ENCODE measurements around the gene BAX. TPM values are rescaled to one million over a fixed set of nuclear protein-coding genes. Genes with fewer than 3 reads are reported as not detected.

Gene BAX
- total and polyA plus RNA-seq, 3 experiments from 2014 or later: 79.5 to 331 (median 315) TPM

DNA sequence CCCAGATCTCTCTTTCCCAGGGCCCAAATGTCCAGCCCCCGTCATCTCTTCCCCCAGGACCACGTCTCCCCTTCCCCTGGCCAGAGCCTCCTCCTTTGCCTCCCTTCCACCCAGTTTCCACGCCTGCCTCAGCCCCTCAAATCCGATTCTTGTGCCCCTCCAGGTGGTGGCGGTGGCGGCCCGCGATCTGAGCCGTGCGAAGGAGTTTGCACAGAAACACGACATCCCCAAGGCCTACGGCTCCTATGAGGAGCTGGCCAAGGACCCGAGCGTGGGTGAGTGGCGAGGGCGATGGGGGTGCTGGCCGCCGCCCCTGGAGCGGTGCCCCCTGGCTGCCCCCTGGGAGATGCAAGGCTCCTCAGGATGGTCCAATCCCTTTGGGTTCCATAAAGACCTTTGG, 19.8 kb upstream of the BAX start:
- no peaks in the 10 kb centered on the region for H3K27me3 ChIP-seq (ENCODE audit: insufficient read depth, low read length, poor library complexity, severe bottlenecking)
- CTCF ChIA-PET: no interaction called here
- no peak for DNase-seq

DNA sequence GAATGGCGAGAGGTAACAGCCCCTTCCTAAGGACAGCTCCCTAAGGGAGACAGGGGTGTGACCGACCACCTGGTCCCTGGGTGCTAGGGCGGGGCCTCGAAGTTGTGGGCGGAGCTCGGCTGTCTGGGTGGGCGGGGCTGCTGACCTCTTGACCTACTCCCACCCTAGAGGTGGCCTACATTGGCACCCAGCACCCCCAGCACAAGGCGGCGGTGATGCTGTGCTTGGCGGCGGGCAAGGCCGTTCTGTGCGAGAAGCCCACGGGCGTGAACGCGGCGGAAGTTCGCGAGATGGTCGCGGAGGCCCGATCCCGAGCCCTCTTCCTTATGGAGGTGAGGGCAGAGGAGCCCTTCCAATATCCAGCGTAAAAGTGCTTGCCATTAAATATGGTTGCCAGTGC, 18.8 kb upstream of the BAX start:
- H3K4me3 ChIP-seq (ENCODE audit: low read length): no peak overlapping the region
- H3K27me3 ChIP-seq (ENCODE audit: insufficient read depth, low read length, poor library complexity, severe bottlenecking): no peaks in the 10 kb centered on the region
- no peaks in the 10 kb centered on the region for H3K27me3 Mint-ChIP-seq
- no peaks in the 10 kb centered on the region for H3K9me3 Mint-ChIP-seq
- H3K4me3 Mint-ChIP-seq: no peak overlapping the region
- no peak for DNase-seq
- ChIA-PET CTCF (no interaction called here), POLR2A (interaction anchor here (0.6 kb wide), 1 partner anchor 141 kb away, joined by 3 read pairs; no protein-coding TSS in a partner anchor)
- no peak overlapping the region for H3K27ac Mint-ChIP-seq
- peaks cover 9 to 19% (median 12%) of the 10 kb centered on the region in 3 donors for H3K4me1 Mint-ChIP-seq
- peaks cover 12% of the 10 kb centered on the region for H3K4me1 ChIP-seq (ENCODE audit: insufficient read depth, low read length)
- H3K27ac ChIP-seq (ENCODE audit: low read depth, low read length): no peak overlapping the region
- no peaks in the 10 kb centered on the region for H3K36me3 ChIP-seq (ENCODE audit: insufficient read depth, low read length)
- peaks cover 0 to under 1% (median 0%) of the 10 kb centered on the region in 3 donors for H3K36me3 Mint-ChIP-seq
- no peaks in the 10 kb centered on the region for H3K9me3 ChIP-seq (ENCODE audit: low read length)

More for the DNA sequence above, 19.8 kb upstream of the BAX start:
- peaks cover 9 to 19% (median 12%) of the 10 kb centered on the region in 3 donors for H3K4me1 Mint-ChIP-seq
- Histone ChIP-seq H3K4me3 (ENCODE audit: low read length) (no peak overlapping the region), H3K9me3 (ENCODE audit: low read length) (no peaks in the 10 kb centered on the region), H3K27ac (ENCODE audit: low read depth, low read length) (no peak overlapping the region), H3K4me1 (ENCODE audit: insufficient read depth, low read length) (peaks cover 12% of the 10 kb centered on the region), H3K36me3 (ENCODE audit: insufficient read depth, low read length) (no peaks in the 10 kb centered on the region)
- POLR2A ChIA-PET: no interaction called here
- H3K27ac Mint-ChIP-seq: peak overlapping the region in 1 of 8 donors; percentile 38
- H3K27me3 Mint-ChIP-seq: no peaks in the 10 kb centered on the region
- peak overlapping the region in 1 of 7 donors; percentile 23 for H3K4me3 Mint-ChIP-seq
- H3K36me3 Mint-ChIP-seq: no peaks in the 10 kb centered on the region
- no peaks in the 10 kb centered on the region for H3K9me3 Mint-ChIP-seq

DNA sequence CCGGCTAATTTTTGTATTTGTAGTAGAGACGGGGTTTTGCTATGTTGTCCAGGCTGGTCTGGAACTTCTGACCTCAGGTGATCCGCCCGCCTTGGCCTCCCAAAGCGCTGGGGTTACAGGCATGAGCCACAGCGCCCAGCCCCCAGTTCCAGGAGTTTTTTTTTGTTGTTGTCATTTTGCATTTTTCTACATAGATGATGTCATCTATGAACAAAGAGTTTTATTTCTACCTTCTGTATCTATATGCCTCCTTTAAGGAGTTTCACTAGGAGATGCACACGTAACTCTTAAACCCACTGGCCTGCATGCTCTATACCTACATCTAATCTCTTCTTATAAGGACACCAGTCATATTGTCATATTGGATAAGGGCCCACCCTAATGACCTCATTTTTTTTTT, 16.4 kb upstream of the BAX start:
- ChIA-PET CTCF (no interaction called here), POLR2A (no interaction called here)
- Histone ChIP-seq H3K4me3 (ENCODE audit: low read length) (no peak overlapping the region), H3K27ac (ENCODE audit: low read depth, low read length) (no peak overlapping the region), H3K36me3 (ENCODE audit: insufficient read depth, low read length) (no peaks in the 10 kb centered on the region), H3K27me3 (ENCODE audit: insufficient read depth, low read length, poor library complexity, severe bottlenecking) (no peaks in the 10 kb centered on the region), H3K9me3 (ENCODE audit: low read length) (no peaks in the 10 kb centered on the region), H3K4me1 (ENCODE audit: insufficient read depth, low read length) (peaks cover 6% of the 10 kb centered on the region)
- Mint-ChIP-seq H3K27ac (no peak overlapping the region), H3K9me3 (no peaks in the 10 kb centered on the region), H3K4me1 (peaks cover 7 to 13% (median 8%) of the 10 kb centered on the region in 3 donors), H3K36me3 (peaks cover 1 to 6% (median 1%) of the 10 kb centered on the region in 3 donors), H3K4me3 (no peak overlapping the region), H3K27me3 (no peaks in the 10 kb centered on the region)
- DNase-seq: no peak

DNA sequence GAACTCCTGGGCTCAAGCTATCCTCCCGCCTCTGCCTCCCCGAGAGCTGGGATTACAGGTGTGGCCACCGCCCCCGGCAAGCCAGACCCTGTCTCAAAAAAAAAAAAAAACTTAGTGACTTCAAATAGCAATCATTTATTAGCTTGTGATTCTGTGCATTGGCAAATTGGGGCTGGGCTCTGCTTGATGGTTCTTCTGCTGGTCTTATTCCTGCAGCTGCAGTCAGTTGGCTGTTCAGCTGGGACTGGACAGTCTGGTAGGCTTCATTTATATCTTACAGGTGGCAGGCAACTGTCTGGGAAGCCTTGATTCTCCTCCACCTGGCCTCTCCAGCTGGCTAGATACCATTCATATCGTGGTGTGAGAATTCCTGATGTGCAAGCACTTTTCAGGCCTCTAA, 13.8 kb upstream of the BAX start:
- peaks cover 1 to 6% (median 1%) of the 10 kb centered on the region in 3 donors for H3K36me3 Mint-ChIP-seq

DNA sequence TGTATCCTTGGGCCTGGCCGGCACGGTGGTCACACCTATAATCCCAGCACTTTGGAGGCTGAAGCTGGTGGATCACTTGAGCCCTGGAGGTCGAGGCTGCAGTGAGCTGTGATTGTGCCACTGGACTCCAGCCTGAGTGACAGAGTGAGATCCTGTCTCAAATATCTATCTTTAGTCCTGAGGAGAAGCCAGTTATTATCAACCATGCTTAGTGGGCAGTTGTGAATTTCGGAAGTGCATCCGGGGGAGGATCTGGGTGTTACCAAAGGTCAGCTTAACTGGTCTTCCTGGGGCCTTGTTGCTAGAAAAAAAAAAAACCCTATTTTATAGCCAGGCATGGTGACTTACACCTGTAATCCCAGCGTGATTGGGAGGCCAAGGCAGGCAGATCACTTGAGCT, 11.6 kb upstream of the BAX start:
- Histone ChIP-seq H3K27me3 (ENCODE audit: insufficient read depth, low read length, poor library complexity, severe bottlenecking) (no peaks in the 10 kb centered on the region), H3K27ac (ENCODE audit: low read depth, low read length) (no peak overlapping the region), H3K36me3 (ENCODE audit: insufficient read depth, low read length) (no peaks in the 10 kb centered on the region), H3K4me1 (ENCODE audit: insufficient read depth, low read length) (no peaks in the 10 kb centered on the region), H3K9me3 (ENCODE audit: low read length) (no peaks in the 10 kb centered on the region), H3K4me3 (ENCODE audit: low read length) (no peak overlapping the region)
- no peak for DNase-seq
- ChIA-PET POLR2A (interaction anchor here (0.7 kb wide), 1 partner anchor 11 kb away, joined by 5 read pairs; no protein-coding TSS in a partner anchor), CTCF (no interaction called here)
- Mint-ChIP-seq H3K4me1 (no peaks in the 10 kb centered on the region), H3K27ac (peak overlapping the region in 1 of 8 donors; percentile 15), H3K27me3 (no peaks in the 10 kb centered on the region), H3K4me3 (no peak overlapping the region), H3K9me3 (no peaks in the 10 kb centered on the region), H3K36me3 (peaks cover 1 to 6% (median 1%) of the 10 kb centered on the region in 3 donors)

More for the DNA sequence above, 13.8 kb upstream of the BAX start:
- CTCF ChIA-PET: no interaction called here
- no peak overlapping the region for H3K27ac ChIP-seq (ENCODE audit: low read depth, low read length)
- H3K27ac Mint-ChIP-seq: no peak overlapping the region
- no peaks in the 10 kb centered on the region for H3K9me3 ChIP-seq (ENCODE audit: low read length)
- DNase-seq: no peak
- no peaks in the 10 kb centered on the region for H3K9me3 Mint-ChIP-seq
- H3K27me3 ChIP-seq (ENCODE audit: insufficient read depth, low read length, poor library complexity, severe bottlenecking): no peaks in the 10 kb centered on the region
- no peak overlapping the region for H3K4me3 Mint-ChIP-seq
- no peaks in the 10 kb centered on the region for H3K4me1 ChIP-seq (ENCODE audit: insufficient read depth, low read length)
- no peaks in the 10 kb centered on the region for H3K36me3 ChIP-seq (ENCODE audit: insufficient read depth, low read length)
- no peak overlapping the region for H3K4me3 ChIP-seq (ENCODE audit: low read length)
- POLR2A ChIA-PET: no interaction called here
- H3K27me3 Mint-ChIP-seq: no peaks in the 10 kb centered on the region
- H3K4me1 Mint-ChIP-seq: no peaks in the 10 kb centered on the region

DNA sequence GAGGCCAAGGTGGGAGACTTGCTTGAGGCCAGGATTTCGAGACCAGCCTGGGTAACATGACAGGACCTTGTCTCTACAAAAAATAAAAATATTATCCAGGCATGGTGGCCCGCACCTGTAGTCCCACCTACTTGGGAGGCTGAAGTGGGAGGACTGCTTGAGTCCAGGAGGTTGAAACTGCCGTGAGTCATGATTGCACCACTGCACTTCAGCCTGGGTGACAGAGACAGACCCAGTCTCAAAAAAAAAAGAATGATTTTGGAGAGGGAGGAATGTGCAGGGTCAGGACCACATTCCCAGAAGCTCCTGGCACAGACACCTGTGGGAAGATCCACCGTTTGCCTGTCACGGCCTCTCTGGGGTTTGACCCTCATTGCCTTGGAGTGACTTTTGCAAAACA, 9.3 kb upstream of the BAX start:
- ChIA-PET CTCF (no interaction called here), POLR2A (no interaction called here)
- Histone ChIP-seq H3K27ac (ENCODE audit: low read depth, low read length) (no peak overlapping the region), H3K36me3 (ENCODE audit: insufficient read depth, low read length) (no peaks in the 10 kb centered on the region), H3K9me3 (ENCODE audit: low read length) (no peaks in the 10 kb centered on the region), H3K27me3 (ENCODE audit: insufficient read depth, low read length, poor library complexity, severe bottlenecking) (no peaks in the 10 kb centered on the region), H3K4me3 (ENCODE audit: low read length) (no peak overlapping the region), H3K4me1 (ENCODE audit: insufficient read depth, low read length) (no peaks in the 10 kb centered on the region)
- no peaks in the 10 kb centered on the region for H3K9me3 Mint-ChIP-seq
- H3K4me3 Mint-ChIP-seq: no peak overlapping the region
- DNase-seq: no peak
- H3K27me3 Mint-ChIP-seq: no peaks in the 10 kb centered on the region
- H3K36me3 Mint-ChIP-seq: peaks cover 1 to 6% (median 1%) of the 10 kb centered on the region in 3 donors
- H3K4me1 Mint-ChIP-seq: no peaks in the 10 kb centered on the region
- H3K27ac Mint-ChIP-seq: peak overlapping the region in 1 of 8 donors; percentile 19

DNA sequence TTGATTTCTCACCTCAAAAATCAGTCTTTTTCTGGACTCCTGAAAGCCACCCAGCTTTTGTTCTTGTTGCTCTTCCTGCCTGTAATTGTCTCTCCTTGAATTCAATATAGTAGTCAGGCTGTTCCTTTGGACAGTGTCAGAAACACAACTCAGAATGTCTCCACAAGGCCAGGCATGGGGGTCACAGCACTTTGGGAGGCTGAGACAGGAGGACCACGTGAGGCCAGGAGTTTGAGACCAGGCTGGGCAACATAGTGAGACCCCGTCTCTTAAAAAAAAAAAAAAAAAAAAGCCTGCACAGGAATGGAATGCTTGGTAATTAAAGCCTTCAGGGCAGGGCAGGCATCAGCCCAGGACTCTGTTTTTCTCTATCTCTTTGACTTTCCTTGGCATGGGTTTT, 8.9 kb upstream of the BAX start:
- Histone ChIP-seq H3K4me3 (ENCODE audit: low read length) (no peak overlapping the region), H3K27me3 (ENCODE audit: insufficient read depth, low read length, poor library complexity, severe bottlenecking) (no peaks in the 10 kb centered on the region), H3K36me3 (ENCODE audit: insufficient read depth, low read length) (no peaks in the 10 kb centered on the region), H3K9me3 (ENCODE audit: low read length) (no peaks in the 10 kb centered on the region), H3K4me1 (ENCODE audit: insufficient read depth, low read length) (no peaks in the 10 kb centered on the region), H3K27ac (ENCODE audit: low read depth, low read length) (no peak overlapping the region)
- no peaks in the 10 kb centered on the region for H3K4me1 Mint-ChIP-seq
- no peaks in the 10 kb centered on the region for H3K27me3 Mint-ChIP-seq
- POLR2A ChIA-PET: no interaction called here
- H3K4me3 Mint-ChIP-seq: no peak overlapping the region
- H3K36me3 Mint-ChIP-seq: peaks cover 1 to 6% (median 1%) of the 10 kb centered on the region in 3 donors
- H3K9me3 Mint-ChIP-seq: no peaks in the 10 kb centered on the region
- DNase-seq: no peak
- CTCF ChIA-PET: no interaction called here
- no peak overlapping the region for H3K27ac Mint-ChIP-seq

DNA sequence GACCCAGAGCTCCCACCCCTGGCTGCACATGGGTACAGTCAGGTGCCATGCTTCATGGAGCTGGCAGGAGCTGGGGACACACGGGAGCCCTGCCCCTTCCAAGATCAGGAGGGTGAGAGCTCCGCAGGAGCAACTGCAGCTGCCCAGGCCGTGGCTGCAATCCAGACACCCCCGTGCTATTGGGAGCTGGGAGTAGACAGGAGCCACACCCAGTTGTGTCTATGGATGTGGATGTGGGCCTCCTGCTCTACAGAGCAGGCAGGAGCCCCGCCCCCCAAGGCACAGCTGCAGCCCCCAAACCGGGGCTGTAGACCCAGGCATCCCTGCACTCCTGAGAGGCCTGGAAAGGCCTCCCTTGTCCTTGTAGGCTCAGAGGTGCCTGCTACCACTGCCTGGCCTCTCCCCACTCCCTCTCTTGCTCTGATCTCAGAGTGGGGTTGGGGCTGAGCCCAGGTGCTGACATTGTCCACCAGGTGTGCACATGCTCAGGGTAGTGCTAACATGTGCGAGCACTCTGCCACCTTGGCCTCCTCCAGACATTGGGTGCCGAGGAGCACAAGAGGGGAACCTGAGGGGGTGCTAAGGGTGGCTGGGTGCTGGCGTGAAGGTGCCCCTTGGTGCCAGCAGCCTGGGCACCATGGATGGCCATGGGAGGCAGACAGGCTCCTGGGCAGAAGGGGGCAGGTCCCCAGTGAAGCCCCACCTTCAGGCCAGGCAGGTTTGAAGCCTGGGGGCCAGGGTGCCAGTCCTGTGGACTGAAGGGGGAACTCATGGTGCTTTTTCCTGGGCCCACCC, 8.0 kb upstream of the BAX start:
- no peaks in the 10 kb centered on the region for H3K9me3 ChIP-seq (ENCODE audit: low read length)
- H3K27me3 ChIP-seq (ENCODE audit: insufficient read depth, low read length, poor library complexity, severe bottlenecking): no peaks in the 10 kb centered on the region
- no peak overlapping the region for H3K4me3 ChIP-seq (ENCODE audit: low read length)
- H3K9me3 Mint-ChIP-seq: no peaks in the 10 kb centered on the region
- CTCF ChIA-PET: no interaction called here
- H3K4me1 Mint-ChIP-seq: no peaks in the 10 kb centered on the region
- POLR2A ChIA-PET: no interaction called here
- no peak overlapping the region for H3K27ac ChIP-seq (ENCODE audit: low read depth, low read length)
- no peak overlapping the region for H3K4me3 Mint-ChIP-seq
- no peaks in the 10 kb centered on the region for H3K27me3 Mint-ChIP-seq
- H3K4me1 ChIP-seq (ENCODE audit: insufficient read depth, low read length): no peaks in the 10 kb centered on the region
- H3K36me3 ChIP-seq (ENCODE audit: insufficient read depth, low read length): no peaks in the 10 kb centered on the region
- no peak overlapping the region for H3K27ac Mint-ChIP-seq
- H3K36me3 Mint-ChIP-seq: no peaks in the 10 kb centered on the region
- DNase-seq: no peak
